NB4 (cell line): ENCODE data around the gene SESN1.

ENCODE experiments used
- DNase-seq: peaks from one replicate; pipeline ENCODE4 v3.0.0; 2010; ENCODE audit warnings: low read depth
- H3K4me3 ChIP-seq: one replicate; pipeline ENCODE4 v1.5.1; 2011; ENCODE audit warnings: mild to moderate bottlenecking, low read depth, low read length, moderate library complexity
- CTCF ChIP-seq: IDR thresholded peaks from one replicate; pipeline ENCODE4 v1.5.1; 2012; ENCODE audit warnings: low read depth, low read length
- MAX ChIP-seq: IDR thresholded peaks from 2 replicates; pipeline ENCODE4 v1.6.1; 2011; ENCODE audit warnings: low read depth, low read length
- MYC ChIP-seq: IDR thresholded peaks from 2 replicates; pipeline ENCODE4 v1.6.1; 2011; ENCODE audit warnings: low read depth, low read length
- POLR2A ChIP-seq: IDR thresholded peaks from 2 replicates; pipeline ENCODE4 v1.6.1; 2011; ENCODE audit warnings: mild to moderate bottlenecking; ENCODE audit not compliant: insufficient read length; ENCODE audit errors: extremely low read depth

Gene SESN1

GRCh38 chr6:108969776-108970175 lies 124.9 kb downstream of the SESN1 start:
- TF ChIP-seq MYC (no peak), CTCF (no peak), POLR2A (no peak)
- no peak overlapping the region for H3K4me3 ChIP-seq
- DNase-seq, result no peak

DNA sequence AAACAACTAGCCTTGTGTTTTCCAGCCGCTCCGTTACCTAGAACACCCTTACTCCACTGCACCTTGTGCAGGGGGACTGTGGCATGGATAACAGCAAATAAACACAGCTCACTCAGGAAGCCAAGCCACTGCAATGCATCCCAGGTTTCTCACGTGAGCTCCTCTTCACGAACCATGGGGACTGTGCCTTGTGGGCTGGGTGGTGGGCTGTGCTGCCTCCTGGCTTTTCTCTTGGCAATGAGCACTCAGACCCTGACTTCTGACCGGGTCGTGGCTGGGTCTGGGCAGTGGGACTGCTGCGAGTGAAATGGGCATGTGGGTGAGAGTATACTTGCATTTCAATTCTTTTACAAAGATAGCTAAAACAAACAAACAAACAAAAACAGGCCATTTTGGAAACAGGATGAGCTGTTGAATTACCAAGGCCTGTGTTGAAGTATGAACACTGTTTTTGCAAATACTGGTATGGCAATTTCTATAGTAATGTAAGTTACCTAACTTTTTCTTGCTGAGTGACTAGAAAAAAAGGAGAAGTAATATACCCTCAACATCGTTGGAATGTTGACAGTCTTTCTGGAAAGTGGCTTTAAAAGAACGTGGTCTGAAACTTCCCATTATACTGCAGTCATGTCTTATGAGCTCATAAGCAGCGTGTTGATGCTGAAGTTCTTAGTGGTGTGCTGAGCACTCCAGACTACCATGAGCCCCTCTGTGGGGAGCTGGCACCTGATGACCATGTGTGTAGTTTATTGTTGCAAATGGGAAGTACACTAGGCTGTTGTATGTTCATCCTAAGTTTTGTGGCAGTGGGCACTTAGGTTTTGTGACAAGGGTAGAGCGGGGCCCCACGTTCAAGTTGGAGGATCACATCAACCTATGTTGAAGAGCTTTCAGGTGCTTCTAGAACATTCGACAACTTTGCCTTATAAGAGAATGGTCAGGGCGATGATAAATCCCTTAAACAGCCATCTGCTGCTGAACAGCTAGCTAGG lies 126.0 kb downstream of the SESN1 start:
- TF ChIP-seq MYC (no peak), MAX (peak; percentile 15; the same call in 1 of the 2 replicates), CTCF (no peak), POLR2A (no peak)
- no peak overlapping the region for H3K4me3 ChIP-seq
- peak; percentile 72 for DNase-seq

DNA sequence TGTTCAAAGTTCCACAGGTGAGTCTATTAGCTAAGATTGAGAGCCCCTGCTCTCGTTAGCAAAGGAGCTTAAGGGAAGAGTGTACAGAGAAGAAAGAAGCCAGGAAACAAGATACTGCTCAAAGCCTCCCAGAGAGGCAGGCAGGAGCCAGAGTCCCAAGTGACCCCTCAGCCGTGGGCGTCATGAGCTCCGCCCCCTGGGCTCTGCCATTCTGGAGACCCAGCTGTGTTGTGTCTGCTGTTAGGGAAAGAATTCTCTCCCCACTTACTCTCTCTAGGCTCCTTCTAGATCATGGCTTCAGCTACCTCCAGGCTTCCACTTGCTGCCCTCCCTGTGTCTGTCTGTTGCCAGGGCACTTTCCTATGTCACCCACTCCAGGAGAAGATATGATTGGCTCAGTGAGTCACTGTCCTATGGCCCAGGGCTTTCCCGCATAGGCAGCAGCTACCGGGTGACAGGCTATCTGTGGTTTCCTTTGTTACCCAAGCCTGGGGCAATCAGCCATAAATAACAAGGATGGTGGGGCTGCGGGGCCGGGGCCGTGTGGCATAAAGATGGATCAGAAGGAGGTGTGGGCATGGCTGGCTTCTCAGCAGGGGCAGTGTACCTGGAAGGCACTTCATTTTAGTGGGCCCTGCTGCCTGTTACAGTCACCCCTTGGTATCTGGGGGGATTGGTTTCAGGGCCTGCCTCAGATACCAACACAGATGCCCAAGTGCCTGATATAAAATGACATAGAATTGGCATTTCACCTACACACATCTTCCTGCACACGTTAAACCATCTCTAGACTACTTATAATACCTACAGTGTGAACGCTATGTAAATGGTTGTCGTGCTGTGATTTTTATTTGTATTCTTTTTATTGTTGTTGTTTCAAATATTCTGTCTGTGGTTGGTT lies 127.5 kb downstream of the SESN1 start:
- peak overlapping the region; percentile 53 for H3K4me3 ChIP-seq
- DNase-seq, result peak; percentile 93
- TF ChIP-seq MYC (no peak), POLR2A (peak; percentile 41), MAX (peak; percentile 46)

- H3K4me3 ChIP-seq, result peak overlapping the region; percentile 53
- TF ChIP-seq CTCF, result no peak
- no peak for TF ChIP-seq MAX
- no peak for TF ChIP-seq MYC
- TF ChIP-seq POLR2A, result no peak
- peak; percentile 25 for DNase-seq
These were observed 128.4 kb downstream of the SESN1 start for GRCh38 chr6:108966251-108966650.

- H3K4me3 ChIP-seq, result no peak overlapping the region
- TF ChIP-seq MYC, result no peak
- TF ChIP-seq MAX, result no peak
- TF ChIP-seq POLR2A, result no peak
- TF ChIP-seq CTCF, result no peak
- DNase-seq, result no peak
These were observed 132.7 kb downstream of the SESN1 start for GRCh38 chr6:108961985-108962384.

GRCh38 chr6:108961077-108961476 lies 133.6 kb downstream of the SESN1 start:
- no peak overlapping the region for H3K4me3 ChIP-seq
- DNase-seq, result no peak
- TF ChIP-seq MAX (no peak), MYC (no peak), CTCF (no peak), POLR2A (no peak)
